Small intestine (tissue), 7 donors: Measurements from ENCODE around the gene SYT8. TPM values are rescaled to one million over a fixed set of nuclear protein-coding genes. Genes with fewer than 3 reads are reported as not detected.
"Not testable (repeated sequence)": the region's sequence is repeated elsewhere in the genome, so short reads cannot be mapped to it uniquely, and the experiment has no call there.

ENCODE experiments used
- DNase-seq, 2 donors: peaks; one replicate each; pipeline versions ENCODE4 v3.0.0 to v3.0.0-alpha.2; 2013
- FAIRE-seq: peaks from 2 replicates; lab custom pipeline; 2012; peaks lifted over from hg19 to GRCh38; lab: Jason Lieb, UNC
- H3K27ac ChIP-seq, 3 donors: one replicate each; pipeline ENCODE4 v1.5.1; 2013; ENCODE audit warnings: low read length in 2 of 3, mild to moderate bottlenecking in 2 of 3, control low read depth in 1 of 3, inconsistent platforms in 1 of 3, low read depth in 1 of 3, moderate library complexity in 1 of 3
- H3K27me3 ChIP-seq, 3 donors: one replicate each; pipeline ENCODE4 v1.6.1; 2013; ENCODE audit warnings: low read length in 3 of 3, inconsistent platforms in 1 of 3; ENCODE audit not compliant: control insufficient read depth in 3 of 3, insufficient read depth in 3 of 3
- H3K36me3 ChIP-seq, 3 donors: one replicate each; pipeline ENCODE4 v1.6.1; 2013; ENCODE audit warnings: low read length in 3 of 3, inconsistent platforms in 1 of 3, low read depth in 1 of 3, mild to moderate bottlenecking in 1 of 3, moderate library complexity in 1 of 3; ENCODE audit not compliant: control insufficient read depth in 3 of 3, insufficient read depth in 2 of 3
- H3K4me1 ChIP-seq, 3 donors: one replicate each; pipeline ENCODE4 v1.6.1; 2013; ENCODE audit warnings: low read length in 2 of 3, inconsistent platforms in 1 of 3, low read depth in 1 of 3, mild to moderate bottlenecking in 1 of 3, moderate library complexity in 1 of 3; ENCODE audit not compliant: control insufficient read depth in 3 of 3, insufficient read depth in 2 of 3
- H3K4me3 ChIP-seq, 3 donors: one replicate each; pipeline ENCODE4 v1.5.1; 2013; ENCODE audit warnings: low read length in 3 of 3, control low read depth in 1 of 3, inconsistent platforms in 1 of 3, low read depth in 1 of 3, mild to moderate bottlenecking in 1 of 3, moderate library complexity in 1 of 3
- H3K9me3 ChIP-seq, 2 donors: one replicate each; pipeline ENCODE4 v1.6.1; 2013; ENCODE audit warnings: low read depth in 1 of 2, low read length in 1 of 2; ENCODE audit not compliant: control insufficient read depth in 2 of 2, insufficient read depth in 1 of 2
- WGBS, 3 donors: extraction: QIAGEN DNeasy Blood & Tissue Kit; methylation state at CpG; one replicate each; pipeline ENCODE4 v1.1.7; 2013; 5-methylcytosine and 5-hydroxymethylcytosine counted together
- polyA plus RNA-seq, 4 donors: library from polyadenylated mRNA; stranded (reverse) in 3 of 4; unstranded in 1 of 4; fragments of 200-250 nt in 3 of 4; fragments of 120-200 nt in 1 of 4; gene quantifications; one replicate each; pipeline versions ENCODE4 v1.2.1 to v1.2.3, GENCODE V29; 2013
- donor health status: healthy with polysubstance abuse.
- donor health status: control.
- donor health status: control.
- donor health status: Bipolar disorder and iron deficiency.
- donor health status: healthy.

Gene SYT8
- polyA plus RNA-seq, 4 donors: 3.1 to 46.5 (median 24.2) TPM

GRCh38 chr11:1882265-1883238 lies 47.8 kb downstream of the SYT8 start:
- no peak for FAIRE-seq
- peaks cover 0 to 8% (median 0%) of the 10 kb centered on the region in 3 donors for H3K36me3 ChIP-seq

GRCh38 chr11:1883346-1884302 lies 48.8 kb downstream of the SYT8 start:
- peaks cover 0 to 22% (median 0%) of the 10 kb centered on the region in 3 donors for H3K4me1 ChIP-seq
- no peaks in the 10 kb centered on the region for H3K9me3 ChIP-seq
- FAIRE-seq (no peak), DNase-seq (no peak)
- no peak overlapping the region for H3K27ac ChIP-seq
- H3K4me3 ChIP-seq: no peak overlapping the region
- H3K36me3 ChIP-seq: peaks cover 0 to 12% (median 0%) of the 10 kb centered on the region in 3 donors
- H3K27me3 ChIP-seq: no peaks in the 10 kb centered on the region
- WGBS, 3 donors: 88 to 91% (median 90%) methylated on average over 14 of the region's 14 CpGs

More at GRCh38 chr11:1882265-1883238, 47.8 kb downstream of the SYT8 start:
- 36 to 40% (median 36%) methylated on average over 21 to 23 of the region's 23 CpGs for WGBS, 3 donors
- no peaks in the 10 kb centered on the region for H3K9me3 ChIP-seq
- peak; percentile 70 to 90 for DNase-seq
- H3K27me3 ChIP-seq: no peaks in the 10 kb centered on the region
- peaks cover 0 to 32% (median 0%) of the 10 kb centered on the region in 3 donors for H3K4me1 ChIP-seq
- H3K4me3 ChIP-seq: no peak overlapping the region
- peak overlapping the region in 2 of 3 donors; percentile 6 to 60 for H3K27ac ChIP-seq

GRCh38 chr11:1884303-1884700 lies 49.5 kb downstream of the SYT8 start:
- no peaks in the 10 kb centered on the region for H3K27me3 ChIP-seq
- no peak overlapping the region for H3K27ac ChIP-seq
- H3K9me3 ChIP-seq: no peaks in the 10 kb centered on the region
- FAIRE-seq (no peak), DNase-seq (no peak)
- 74 to 93% (median 86%) methylated on average over 5 of the region's 5 CpGs for WGBS, 3 donors
- H3K4me3 ChIP-seq: no peak overlapping the region
- peaks cover 0 to 12% (median 0%) of the 10 kb centered on the region in 3 donors for H3K36me3 ChIP-seq
- H3K4me1 ChIP-seq: peaks cover 0 to 21% (median 0%) of the 10 kb centered on the region in 3 donors

- H3K4me3 ChIP-seq, DNase-seq, FAIRE-seq, H3K9me3 ChIP-seq, H3K27ac ChIP-seq, H3K27me3 ChIP-seq: not testable (repeated sequence)
- 84 to 90% (median 89%) methylated on average over 13 of the region's 13 CpGs for WGBS, 3 donors
- Histone ChIP-seq H3K4me1 (peaks cover 0 to 11% (median 0%) of the 10 kb centered on the region in 3 donors), H3K36me3 (peaks cover 0 to 12% (median 0%) of the 10 kb centered on the region in 3 donors)
Measured at GRCh38 chr11:1886551-1886950, 51.8 kb downstream of the SYT8 start.

Other genes starting within 250 kb of the SYT8 start
- 1 to 10 TPM in 1 of 4 donors, not detected in 3; 2.0 TPM for gene KRTAP5-1, start 249.7 kb upstream of the SYT8 start, polyA plus RNA-seq
- under 1 TPM in 1 of 4 donors, not detected in 3; 0.07 TPM for gene KRTAP5-2, start 236.7 kb upstream of the SYT8 start, polyA plus RNA-seq
- not detected for gene KRTAP5-3, start 226.5 kb upstream of the SYT8 start, polyA plus RNA-seq
- not detected for gene KRTAP5-4, start 212.9 kb upstream of the SYT8 start, polyA plus RNA-seq
- under 1 TPM in 1 of 4 donors, not detected in 3; 0.65 TPM for gene KRTAP5-5, start 205.2 kb upstream of the SYT8 start, polyA plus RNA-seq
- gene KRTAP5-6, start 137.8 kb upstream of the SYT8 start, polyA plus RNA-seq: not detected
- gene IFITM10, start 84.4 kb upstream of the SYT8 start, polyA plus RNA-seq: under 1 TPM in 3 of 4 donors, not detected in 1; 0.32 to 0.54 (median 0.43) TPM
- gene CTSD, start 71.1 kb upstream of the SYT8 start, polyA plus RNA-seq: 100 to 1,000 TPM; 537 to 799 (median 556) TPM
- gene TNNI2, start 4.0 kb downstream of the SYT8 start, polyA plus RNA-seq: 1 to 10 TPM in 3 of 4 donors, under 1 TPM in 1; 0.49 to 8.9 (median 8.2) TPM
- gene LSP1, start 18.1 kb downstream of the SYT8 start, polyA plus RNA-seq: 10 to 100 TPM in 3 of 4 donors, 1 to 10 TPM in 1; 4.5 to 45.1 (median 22.3) TPM
- under 1 TPM in 2 of 4 donors, not detected in 2; 0.01 to 0.49 TPM for gene PRR33, start 56.9 kb downstream of the SYT8 start, polyA plus RNA-seq
- gene TNNT3, start 84.7 kb downstream of the SYT8 start, polyA plus RNA-seq: 10 to 100 TPM in 1 of 4 donors, 1 to 10 TPM in 2, under 1 TPM in 1; 0.66 to 17.7 (median 4.4) TPM
- 100 to 1,000 TPM in 3 of 4 donors, 10 to 100 TPM in 1; 78.6 to 210 (median 139) TPM for gene MRPL23, start 112.3 kb downstream of the SYT8 start, polyA plus RNA-seq
- 1,000 to 10,000 TPM in 1 of 4 donors, 10 to 100 TPM in 3; 18.9 to 3,336 (median 28.3) TPM for gene H19, start 162.9 kb downstream of the SYT8 start, polyA plus RNA-seq